Gastroesophageal sphincter (tissue), 3 donors: Measurements from ENCODE around the gene ARGLU1.

Experiments used
- CTCF ChIP-seq, 4 experiments: fragments of 200-600 bp in 2 of 4; fragments of 450-650 bp in 2 of 4; sonication (generic) in 1 of 4; IDR thresholded peaks; one replicate each; pipeline ENCODE4 v1.5.1; 2017 to 2019; ENCODE audit warnings: antibody characterized with exemption in 4 of 4, mild to moderate bottlenecking in 2 of 4, moderate library complexity in 2 of 4
- POLR2A ChIP-seq, 2 donors: fragments of 450-650 bp; IDR thresholded peaks; one replicate each; pipeline ENCODE4 v1.6.1; 2017; ENCODE audit warnings: antibody characterized with exemption in 2 of 2, mild to moderate bottlenecking in 2 of 2, moderate library complexity in 1 of 2
- POLR2AphosphoS5 ChIP-seq: sonication (generic); formaldehyde crosslinking; IDR thresholded peaks from one replicate; pipeline ENCODE4 v1.6.1; 2017; ENCODE audit warnings: antibody characterized with exemption

- TF ChIP-seq CTCF (IDR thresholded peaks at IDR 0.05) (no peak), POLR2A (IDR thresholded peaks at IDR 0.05) (no peak), POLR2AphosphoS5 (no peak)
Observed at GRCh38 chr13:106560821-106561220, 7.1 kb downstream of the ARGLU1 start.
